K562 (cell line): Measurements from ENCODE around the gene TNK2. TPM values are rescaled to one million over a fixed set of nuclear protein-coding genes. Genes with fewer than 3 reads are reported as not detected.

ENCODE experiments used
- FOXJ2 ChIP-seq: fragments of 200-800 bp; sonication (Bioruptor generic); IDR thresholded peaks from 2 replicates; pipeline ENCODE4 v1.6.1; 2016; ENCODE audit warnings: missing genetic modification characterization, missing compliant biosample characterization
- FOXK1 ChIP-seq: sonication (generic); formaldehyde crosslinking; IDR thresholded peaks from 2 replicates; pipeline ENCODE4 v1.8.0; 2022; ENCODE audit warnings: missing genetic modification reagents, mild to moderate bottlenecking, borderline replicate concordance
- HEY1 ChIP-seq: fragments of 250-450 bp; sonication (Bioruptor Pico); IDR thresholded peaks from 2 replicates; pipeline ENCODE4 v1.5.0; 2020; ENCODE audit warnings: mild to moderate bottlenecking, moderate library complexity, borderline replicate concordance
- NCOA4 ChIP-seq: fragments of 450-650 bp; IDR thresholded peaks from 2 replicates; pipeline ENCODE4 v1.6.1; 2018; ENCODE audit warnings: mild to moderate bottlenecking; ENCODE audit not compliant: partially characterized antibody
- NR4A1 ChIP-seq, 2 experiments: fragments of 250-450 bp in 1 of 2; fragments of 450-650 bp in 1 of 2; sonication (Bioruptor Pico) in 1 of 2; IDR thresholded peaks; 2 replicates each; pipeline versions ENCODE4 v1.4.0 to v1.6.1; 2016 to 2020; ENCODE audit warnings: mild to moderate bottlenecking in 2 of 2, missing compliant biosample characterization in 1 of 2, missing genetic modification characterization in 1 of 2, moderate library complexity in 1 of 2
- NRF1 ChIP-seq, 2 experiments: fragments of 450-650 bp; IDR thresholded peaks in 1 of 2; conservative IDR thresholded peaks in 1 of 2; 2 replicates each; pipeline ENCODE4 v1.6.1; 2014; ENCODE audit warnings: mild to moderate bottlenecking in 2 of 2
- PHF20 ChIP-seq: fragments of 450-650 bp; IDR thresholded peaks from 2 replicates; pipeline ENCODE4 v1.6.1; 2018; ENCODE audit not compliant: partially characterized antibody
- POLR2AphosphoS5 ChIP-seq: IDR thresholded peaks from 2 replicates; pipeline ENCODE4 v1.6.1; 2011; ENCODE audit warnings: mild to moderate bottlenecking, low read depth, low read length, moderate library complexity; ENCODE audit not compliant: control insufficient read depth, insufficient read depth
- RBFOX2 ChIP-seq: fragments of 200-400 bp; formaldehyde crosslinking; IDR thresholded peaks from 2 replicates; pipeline ENCODE4 v1.6.1; 2017; ENCODE audit warnings: low read depth, mild to moderate bottlenecking, low read length, moderate library complexity
- SAP30 ChIP-seq: fragments of 200-600 bp; sonication (generic); IDR thresholded peaks from 2 replicates; pipeline ENCODE4 v1.6.1; 2012; ENCODE audit warnings: borderline replicate concordance, low read depth, mild to moderate bottlenecking, moderate library complexity, low read length, control low read depth, inconsistent platforms; ENCODE audit not compliant: insufficient read depth, poor library complexity, severe bottlenecking
- SOX6 ChIP-seq: fragments of 450-650 bp; IDR thresholded peaks from 2 replicates; pipeline ENCODE4 v1.6.1; 2014; ENCODE audit warnings: mild to moderate bottlenecking
- TAF9B ChIP-seq: fragments of 450-650 bp; IDR thresholded peaks from 2 replicates; pipeline ENCODE4 v1.6.1; 2018; ENCODE audit warnings: mild to moderate bottlenecking; ENCODE audit not compliant: partially characterized antibody
- ZBTB8A ChIP-seq: fragments of 450-650 bp; IDR thresholded peaks from 2 replicates; pipeline ENCODE4 v1.6.1; 2018; ENCODE audit warnings: mild to moderate bottlenecking, moderate library complexity; ENCODE audit not compliant: partially characterized antibody
- ZNF232 ChIP-seq: sonication (generic); formaldehyde crosslinking; IDR thresholded peaks from 2 replicates; pipeline ENCODE4 v1.8.0; 2022; ENCODE audit warnings: mild to moderate bottlenecking, missing genetic modification reagents
- polyA plus RNA-seq, 8 experiments: library from polyadenylated mRNA; depleted of rRNA in 4 of 8; stranded (reverse) in 5 of 8; unstranded in 3 of 8; fragments of >200 nt; fragmentation: Nextera tagmentation in 2 of 8; fragmentation: Illumina TruSeq in 1 of 8; extraction: Ambion mirVana in 2 of 8; extraction: Trizol in 1 of 8; gene quantifications; 2 replicates each; pipeline versions ENCODE4 v1.2.1 to v1.2.3, GENCODE V29; 2011 to 2014; ENCODE audit warnings: inconsistent platforms in 1 of 8, missing spikeins in 1 of 8
- total RNA-seq, 7 experiments: library from RNA; depleted of rRNA in 6 of 7; stranded (reverse); fragments of >200 nt in 6 of 7; fragmentation: Illumina TruSeq in 2 of 7; extraction: Trizol in 2 of 7; gene quantifications; 2 replicates each; pipeline versions ENCODE4 v1.2.1 to v1.2.3, GENCODE V29; 2011 to 2021; ENCODE audit warnings: low replicate concordance in 1 of 7
- TF ChIP-seq, protein P1 (sequence below): fragments of 450-650 bp; IDR thresholded peaks from 2 replicates; pipeline ENCODE4 v1.6.1; 2016; ENCODE audit warnings: borderline replicate concordance
- TF ChIP-seq, protein P2 (sequence below): fragments of 200-800 bp; sonication (Bioruptor generic); IDR thresholded peaks from 2 replicates; pipeline ENCODE4 v1.6.1; 2017; ENCODE audit warnings: missing genetic modification characterization, missing compliant biosample characterization
- TF ChIP-seq, protein P3 (sequence below): fragments of 450-650 bp; IDR thresholded peaks from 2 replicates; pipeline ENCODE4 v1.6.1; 2017; ENCODE audit warnings: mild to moderate bottlenecking, moderate library complexity

TNK2 gene
- total and polyA plus RNA-seq, 9 of the 15 experiments (the other 6 are each of a cell fraction or from before 2014, with no cell fraction given), result 0.03 to 33.8 (median 6.5) TPM

DNA sequence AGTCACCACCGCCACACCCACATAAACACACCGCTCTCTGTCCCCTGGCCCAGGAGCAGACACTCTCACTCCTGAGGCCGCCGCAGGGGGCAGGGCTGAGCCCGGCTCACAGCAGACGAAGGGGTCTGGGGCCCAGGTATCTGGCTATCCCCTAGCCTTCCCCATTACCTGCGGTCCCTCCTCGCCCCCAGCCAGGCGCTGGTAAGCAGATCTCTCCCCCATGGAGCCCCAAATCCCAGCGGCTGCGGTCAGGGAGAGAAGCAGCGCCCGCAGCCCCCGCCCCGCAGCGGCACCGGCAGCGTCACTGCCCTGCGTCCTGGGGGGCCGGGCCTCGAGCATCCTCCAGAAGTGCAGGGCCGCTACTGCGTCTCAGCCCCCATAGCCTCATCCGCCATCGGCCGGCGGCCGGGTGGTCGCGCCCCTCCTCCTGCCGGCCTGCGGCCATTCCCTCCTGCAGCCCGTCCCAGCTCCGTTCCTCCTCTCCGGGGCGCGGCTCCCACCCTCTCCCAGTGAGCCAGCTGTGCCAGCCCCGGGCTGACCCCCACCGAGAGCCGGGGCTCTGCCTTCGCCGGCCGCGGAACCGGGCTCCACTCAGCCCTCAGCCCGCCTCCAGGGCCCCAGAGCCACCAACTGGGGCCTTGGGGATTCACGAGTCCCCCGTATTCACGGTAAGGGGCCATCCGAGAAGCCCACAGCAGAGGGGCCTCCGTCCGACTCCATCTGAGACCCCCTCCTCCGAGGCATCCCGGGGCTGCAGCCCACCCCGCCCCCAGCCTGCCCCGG, 13.1 kb downstream of the TNK2 start (continued):
- no peak for TF ChIP-seq FOXK1 (CRISPR knock-in tag)
- TF ChIP-seq RBFOX2, result no peak
- TF ChIP-seq SOX6, result no peak
- TF ChIP-seq SAP30, result no peak
- no peak for TF ChIP-seq NCOA4
- no peak for TF ChIP-seq TAF9B
- TF ChIP-seq NRF1 (conservative IDR thresholded peaks at IDR 0.05 in 1 of 2, IDR thresholded peaks at IDR 0.05 in 1 of 2), result 0 out of 4 replicates have a peak, but pooled peaks of 1 of the 2 experiments have one; percentile 21
- TF ChIP-seq, protein P1, sequence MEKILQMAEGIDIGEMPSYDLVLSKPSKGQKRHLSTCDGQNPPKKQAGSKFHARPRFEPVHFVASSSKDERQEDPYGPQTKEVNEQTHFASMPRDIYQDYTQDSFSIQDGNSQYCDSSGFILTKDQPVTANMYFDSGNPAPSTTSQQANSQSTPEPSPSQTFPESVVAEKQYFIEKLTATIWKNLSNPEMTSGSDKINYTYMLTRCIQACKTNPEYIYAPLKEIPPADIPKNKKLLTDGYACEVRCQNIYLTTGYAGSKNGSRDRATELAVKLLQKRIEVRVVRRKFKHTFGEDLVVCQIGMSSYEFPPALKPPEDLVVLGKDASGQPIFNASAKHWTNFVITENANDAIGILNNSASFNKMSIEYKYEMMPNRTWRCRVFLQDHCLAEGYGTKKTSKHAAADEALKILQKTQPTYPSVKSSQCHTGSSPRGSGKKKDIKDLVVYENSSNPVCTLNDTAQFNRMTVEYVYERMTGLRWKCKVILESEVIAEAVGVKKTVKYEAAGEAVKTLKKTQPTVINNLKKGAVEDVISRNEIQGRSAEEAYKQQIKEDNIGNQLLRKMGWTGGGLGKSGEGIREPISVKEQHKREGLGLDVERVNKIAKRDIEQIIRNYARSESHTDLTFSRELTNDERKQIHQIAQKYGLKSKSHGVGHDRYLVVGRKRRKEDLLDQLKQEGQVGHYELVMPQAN, result no peak; the same call in 1 of the 2 replicates
- no peak for TF ChIP-seq ZBTB8A
- 0 out of 2 replicates have a peak, but pooled peaks have one; percentile 61 for TF ChIP-seq ZNF232 (CRISPR knock-in tag)
- TF ChIP-seq, protein P2, sequence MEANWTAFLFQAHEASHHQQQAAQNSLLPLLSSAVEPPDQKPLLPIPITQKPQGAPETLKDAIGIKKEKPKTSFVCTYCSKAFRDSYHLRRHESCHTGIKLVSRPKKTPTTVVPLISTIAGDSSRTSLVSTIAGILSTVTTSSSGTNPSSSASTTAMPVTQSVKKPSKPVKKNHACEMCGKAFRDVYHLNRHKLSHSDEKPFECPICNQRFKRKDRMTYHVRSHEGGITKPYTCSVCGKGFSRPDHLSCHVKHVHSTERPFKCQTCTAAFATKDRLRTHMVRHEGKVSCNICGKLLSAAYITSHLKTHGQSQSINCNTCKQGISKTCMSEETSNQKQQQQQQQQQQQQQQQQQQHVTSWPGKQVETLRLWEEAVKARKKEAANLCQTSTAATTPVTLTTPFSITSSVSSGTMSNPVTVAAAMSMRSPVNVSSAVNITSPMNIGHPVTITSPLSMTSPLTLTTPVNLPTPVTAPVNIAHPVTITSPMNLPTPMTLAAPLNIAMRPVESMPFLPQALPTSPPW, result peak; percentile 58
- peak; percentile 7 for TF ChIP-seq PHF20
- no peak for TF ChIP-seq POLR2AphosphoS5
- TF ChIP-seq NR4A1 (CRISPR knock-in tag; IDR thresholded peaks at IDR 0.05), result no peak
- no peak for TF ChIP-seq NR4A1 (tag; IDR thresholded peaks at IDR 0.05)
- TF ChIP-seq HEY1, result no peak
- TF ChIP-seq, protein P3, sequence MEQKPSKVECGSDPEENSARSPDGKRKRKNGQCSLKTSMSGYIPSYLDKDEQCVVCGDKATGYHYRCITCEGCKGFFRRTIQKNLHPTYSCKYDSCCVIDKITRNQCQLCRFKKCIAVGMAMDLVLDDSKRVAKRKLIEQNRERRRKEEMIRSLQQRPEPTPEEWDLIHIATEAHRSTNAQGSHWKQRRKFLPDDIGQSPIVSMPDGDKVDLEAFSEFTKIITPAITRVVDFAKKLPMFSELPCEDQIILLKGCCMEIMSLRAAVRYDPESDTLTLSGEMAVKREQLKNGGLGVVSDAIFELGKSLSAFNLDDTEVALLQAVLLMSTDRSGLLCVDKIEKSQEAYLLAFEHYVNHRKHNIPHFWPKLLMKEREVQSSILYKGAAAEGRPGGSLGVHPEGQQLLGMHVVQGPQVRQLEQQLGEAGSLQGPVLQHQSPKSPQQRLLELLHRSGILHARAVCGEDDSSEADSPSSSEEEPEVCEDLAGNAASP, result no peak
- no peak for TF ChIP-seq FOXJ2 (tag)
